NB4 (cell line): ENCODE data around the gene RAD51B.

ENCODE experiments used
- DNase-seq: peaks from one replicate; pipeline ENCODE4 v3.0.0; 2010; ENCODE audit warnings: low read depth
- H3K4me3 ChIP-seq: one replicate; pipeline ENCODE4 v1.5.1; 2011; ENCODE audit warnings: mild to moderate bottlenecking, low read depth, low read length, moderate library complexity
- MYC ChIP-seq: IDR thresholded peaks from 2 replicates; pipeline ENCODE4 v1.6.1; 2011; ENCODE audit warnings: low read depth, low read length
- POLR2A ChIP-seq: IDR thresholded peaks from 2 replicates; pipeline ENCODE4 v1.6.1; 2011; ENCODE audit warnings: mild to moderate bottlenecking; ENCODE audit not compliant: insufficient read length; ENCODE audit errors: extremely low read depth
- TF ChIP-seq, protein P1 (sequence below): IDR thresholded peaks from one replicate; pipeline ENCODE4 v1.5.1; 2012; ENCODE audit warnings: low read depth, low read length
- TF ChIP-seq, protein P2 (sequence below): IDR thresholded peaks from 2 replicates; pipeline ENCODE4 v1.6.1; 2011; ENCODE audit warnings: low read depth, low read length

The RAD51B gene

DNA sequence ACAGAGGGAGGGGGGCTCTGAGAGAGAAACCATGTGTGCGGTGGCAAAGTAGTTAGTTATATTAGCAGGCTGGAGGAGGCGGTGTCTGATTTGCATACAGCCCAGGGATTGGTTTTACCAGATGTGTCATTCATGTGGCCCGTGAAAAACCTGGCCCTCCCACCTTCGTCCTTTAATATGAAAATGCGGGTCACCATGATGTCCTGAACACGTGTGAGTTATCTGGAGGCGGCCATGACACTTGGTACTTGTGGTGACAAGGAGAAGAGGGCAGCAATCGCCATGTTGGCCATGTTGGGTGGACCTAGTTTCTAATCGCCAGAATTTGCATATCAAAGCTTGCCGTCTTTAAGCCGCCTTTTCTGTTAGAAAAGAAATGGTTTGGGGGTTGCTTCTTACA is 108.8 kb downstream of the RAD51B start:
- H3K4me3 ChIP-seq = no peak overlapping the region
- no peak for DNase-seq
- TF ChIP-seq MYC (no peak), POLR2A (no peak)
- TF ChIP-seq, protein P1, sequence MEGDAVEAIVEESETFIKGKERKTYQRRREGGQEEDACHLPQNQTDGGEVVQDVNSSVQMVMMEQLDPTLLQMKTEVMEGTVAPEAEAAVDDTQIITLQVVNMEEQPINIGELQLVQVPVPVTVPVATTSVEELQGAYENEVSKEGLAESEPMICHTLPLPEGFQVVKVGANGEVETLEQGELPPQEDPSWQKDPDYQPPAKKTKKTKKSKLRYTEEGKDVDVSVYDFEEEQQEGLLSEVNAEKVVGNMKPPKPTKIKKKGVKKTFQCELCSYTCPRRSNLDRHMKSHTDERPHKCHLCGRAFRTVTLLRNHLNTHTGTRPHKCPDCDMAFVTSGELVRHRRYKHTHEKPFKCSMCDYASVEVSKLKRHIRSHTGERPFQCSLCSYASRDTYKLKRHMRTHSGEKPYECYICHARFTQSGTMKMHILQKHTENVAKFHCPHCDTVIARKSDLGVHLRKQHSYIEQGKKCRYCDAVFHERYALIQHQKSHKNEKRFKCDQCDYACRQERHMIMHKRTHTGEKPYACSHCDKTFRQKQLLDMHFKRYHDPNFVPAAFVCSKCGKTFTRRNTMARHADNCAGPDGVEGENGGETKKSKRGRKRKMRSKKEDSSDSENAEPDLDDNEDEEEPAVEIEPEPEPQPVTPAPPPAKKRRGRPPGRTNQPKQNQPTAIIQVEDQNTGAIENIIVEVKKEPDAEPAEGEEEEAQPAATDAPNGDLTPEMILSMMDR = no peak
- TF ChIP-seq, protein P2, sequence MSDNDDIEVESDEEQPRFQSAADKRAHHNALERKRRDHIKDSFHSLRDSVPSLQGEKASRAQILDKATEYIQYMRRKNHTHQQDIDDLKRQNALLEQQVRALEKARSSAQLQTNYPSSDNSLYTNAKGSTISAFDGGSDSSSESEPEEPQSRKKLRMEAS = no peak

DNA sequence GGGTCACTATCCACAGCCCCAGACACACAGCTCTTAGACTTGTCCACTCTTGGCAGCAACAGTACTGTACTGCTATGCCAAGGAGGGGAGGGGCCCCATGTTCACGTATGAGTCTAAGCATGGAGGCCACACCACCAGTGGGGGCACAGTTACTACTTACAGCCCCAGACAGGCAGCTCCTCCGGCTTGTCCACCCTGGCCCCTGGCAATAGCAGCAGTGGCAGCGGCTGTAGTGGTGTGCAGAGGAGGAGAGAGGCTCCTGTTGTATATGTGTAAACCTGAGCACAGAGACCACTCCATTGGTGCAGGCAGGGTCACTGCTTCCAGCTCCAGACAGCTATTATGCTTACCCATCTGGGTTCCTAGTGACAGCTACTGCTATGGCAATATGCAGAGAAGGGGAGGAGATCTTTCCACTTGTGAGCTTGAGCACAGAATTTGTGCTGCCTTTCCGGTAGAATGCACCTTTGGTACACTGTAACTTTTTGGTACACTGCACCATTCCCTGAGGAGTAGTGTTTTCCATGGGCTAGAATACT is 113.2 kb downstream of the RAD51B start:
- TF ChIP-seq MYC (no peak), POLR2A (no peak)
- TF ChIP-seq, protein P2 = no peak
- TF ChIP-seq, protein P1 = no peak
- no peak overlapping the region for H3K4me3 ChIP-seq
- no peak for DNase-seq

DNA sequence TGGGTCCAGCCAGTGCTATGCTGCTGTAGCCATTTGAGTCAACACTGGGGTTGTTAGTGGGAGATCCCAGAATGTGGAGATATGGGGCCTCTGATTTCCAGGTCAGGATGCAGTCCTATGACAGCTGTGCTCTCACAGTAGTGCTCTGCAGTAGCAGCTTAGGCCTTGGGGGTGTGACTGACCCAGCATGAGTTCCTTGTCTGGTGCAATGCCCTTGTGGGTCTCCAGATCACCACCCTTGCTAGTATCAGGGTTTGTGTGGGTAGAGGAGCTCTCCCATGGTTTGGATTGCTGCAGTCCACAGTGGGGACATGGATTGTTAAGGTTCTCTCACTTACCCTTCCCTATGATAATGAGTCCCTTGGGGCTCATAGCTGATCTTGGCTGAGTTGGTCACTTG is 113.7 kb downstream of the RAD51B start:
- peak; percentile 20 for DNase-seq
- H3K4me3 ChIP-seq = no peak overlapping the region
- TF ChIP-seq POLR2A = no peak
- TF ChIP-seq MYC = no peak
- TF ChIP-seq, protein P2 = no peak
- TF ChIP-seq, protein P1 = no peak

DNA sequence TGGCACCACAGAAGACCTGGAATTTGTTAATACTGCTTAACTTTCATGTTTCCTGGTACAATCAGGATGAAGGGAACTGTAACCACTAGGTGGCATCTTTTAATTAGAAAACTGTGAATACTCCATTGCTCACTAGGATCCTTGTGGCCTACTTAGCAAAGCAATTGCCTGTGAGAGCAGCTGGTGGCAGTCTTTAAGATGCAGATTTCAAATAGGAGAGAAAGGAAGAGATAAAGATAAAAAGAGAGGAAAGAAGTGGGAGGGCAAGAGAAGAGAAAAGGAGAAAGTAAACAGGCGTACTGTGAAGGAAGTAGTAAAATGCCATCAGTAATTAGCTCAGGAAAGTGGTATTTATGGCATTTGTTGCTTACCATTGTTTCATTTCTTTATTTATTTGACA is 114.5 kb downstream of the RAD51B start:
- TF ChIP-seq MYC = no peak
- TF ChIP-seq, protein P1 = peak; percentile 59
- TF ChIP-seq, protein P2 = no peak
- H3K4me3 ChIP-seq = no peak overlapping the region
- peak; percentile 66 for DNase-seq

DNA sequence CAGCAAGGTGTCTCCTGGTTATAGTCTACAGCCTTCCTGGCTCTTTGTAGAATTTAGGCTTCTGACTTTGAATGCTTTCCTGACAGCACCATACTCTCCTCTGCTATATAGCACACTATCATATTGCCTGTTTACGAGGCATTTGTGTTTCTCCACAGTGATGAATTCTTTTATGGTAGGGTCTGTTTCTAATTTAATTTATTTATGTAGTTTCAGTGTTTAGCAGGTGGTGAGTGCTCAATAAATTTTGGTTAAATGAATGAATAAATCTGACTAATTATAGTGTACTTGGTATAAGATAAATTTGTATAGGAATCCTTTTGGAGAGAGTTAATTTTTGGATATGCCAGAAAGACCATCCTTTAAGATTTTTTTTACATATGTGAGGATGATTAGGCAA is 115.3 kb downstream of the RAD51B start:
- H3K4me3 ChIP-seq = no peak overlapping the region
- TF ChIP-seq, protein P2 = no peak
- TF ChIP-seq POLR2A = no peak
- DNase-seq = no peak

DNA sequence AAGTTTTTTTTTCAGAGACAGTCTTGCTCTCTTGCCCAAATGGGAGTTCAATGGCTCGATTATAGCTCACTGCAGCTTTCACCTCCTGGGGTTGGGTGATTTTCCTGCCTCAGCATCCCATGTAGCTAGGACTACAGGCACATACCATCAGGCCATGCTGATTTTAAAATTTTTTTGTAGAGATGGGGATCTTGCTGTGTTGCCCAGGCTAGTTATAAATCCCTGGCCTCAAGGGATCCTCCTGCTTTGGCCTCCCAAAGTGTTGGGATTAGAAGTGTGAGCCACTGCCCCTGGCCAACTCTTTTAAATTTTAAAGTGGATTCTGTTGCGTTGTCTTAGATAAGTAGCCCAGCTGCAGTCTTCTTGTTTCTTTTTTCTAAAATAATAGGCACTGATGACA is 115.8 kb downstream of the RAD51B start:
- DNase-seq = no peak
- H3K4me3 ChIP-seq = no peak overlapping the region
- TF ChIP-seq, protein P2 = no peak
- TF ChIP-seq POLR2A (no peak), MYC (no peak)
- TF ChIP-seq, protein P1 = no peak
